ENCODE results near the gene PSMA5. TPM values are rescaled to one million over a fixed set of nuclear protein-coding genes. Genes with fewer than 3 reads are reported as not detected.

The PSMA5 gene
- total and polyA plus RNA-seq, 2 of the 13 experiments (the other 11 are each of a cell fraction or from before 2014, with no cell fraction given) = 140 to 169 TPM

DNA sequence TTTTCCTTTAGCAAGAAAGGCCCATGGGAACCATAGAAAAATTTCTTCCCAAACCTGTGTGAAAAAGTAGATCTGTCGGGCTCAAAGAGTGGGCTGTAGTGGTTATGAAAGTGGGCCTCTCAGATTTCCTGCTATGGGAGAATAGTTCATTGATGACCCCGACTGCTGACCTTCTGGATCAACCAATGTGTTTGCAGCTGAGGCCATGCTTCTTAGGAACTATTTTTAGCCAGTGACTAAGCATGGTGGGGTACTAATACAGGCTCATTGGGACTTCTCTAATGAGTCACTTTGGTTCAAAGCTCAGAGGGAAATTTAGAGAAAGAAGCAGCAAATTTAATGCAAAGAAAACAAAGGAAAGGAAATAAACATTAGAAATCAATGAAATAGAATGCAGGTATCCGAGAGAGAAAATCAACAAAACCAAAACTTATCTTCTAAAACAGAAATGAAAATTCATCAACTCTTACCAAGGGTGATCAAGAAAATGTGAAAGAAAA is 12.6 kb upstream of the PSMA5 start:
- peak overlapping the region; percentile 38 for H3K4me2 ChIP-seq (ENCODE audit: low read depth, low read length)
- H3K4me3 ChIP-seq (replicated peaks in 1 of 3; ENCODE audit: insufficient read depth in 1 of 3, low read depth in 2 of 3, low read length in 3 of 3) = no peak overlapping the region
- ChIA-PET CTCF (ENCODE audit: low intra/inter-chr PET ratio, low total read pairs) (no interaction called here), POLR2A (interaction anchor here (1.7 kb wide), 1 partner anchor 12 kb away, joined by 12 read pairs; the partner anchor contains the start of gene PSMA5)
- ATAC-seq (peak; percentile 78), DNase-seq (ENCODE audit: low spot score) (peak; percentile 72), FAIRE-seq (no peak)
- H3K27me3 ChIP-seq (ENCODE audit: control insufficient read depth in 1 of 2, insufficient read depth in 2 of 2, low read length in 2 of 2) = peaks cover 0 to 20% of the 10 kb centered on the region in 2 experiments; a peak in 3 of 5 replicates
- no peaks in the 10 kb centered on the region for H3K36me3 ChIP-seq (replicated peaks in 1 of 2; ENCODE audit: control insufficient read depth in 1 of 2, insufficient read depth in 2 of 2, low read length in 2 of 2)
- H3K4me1 ChIP-seq (ENCODE audit: insufficient read depth, low read length) = peaks cover 38% of the 10 kb centered on the region
- no peak overlapping the region for H3K27ac ChIP-seq (ENCODE audit: extremely low read length, insufficient read depth, low read length)
- no TSS peak for BruUV-seq (replicated peaks)
- H3K79me2 ChIP-seq (ENCODE audit: insufficient read depth, low read length) = no peaks in the 10 kb centered on the region
- WGBS (ENCODE audit: low lambda C conversion rate) = 3% methylated on average over 3 of the region's 3 CpGs
- no peaks in the 10 kb centered on the region for H4K20me1 ChIP-seq (ENCODE audit: insufficient read depth, low read length)
- in situ Hi-C loops (cut with HindIII; ENCODE audit: extremely low pct_ligation_motif_present, low pct_unique_long_range_greater_than_20kb) (no loop called here), intact Hi-C loops (cut with micrococcal nuclease; ENCODE audit: unreplicated experiment) (no loop called here)
- H3K9ac ChIP-seq (ENCODE audit: insufficient read depth, low read depth, low read length) = no peak overlapping the region
- no peaks in the 10 kb centered on the region for H3K9me3 ChIP-seq (ENCODE audit: low read length)
- H2AFZ ChIP-seq (ENCODE audit: low read length) = no peak overlapping the region
- TF ChIP-seq, protein P1, sequence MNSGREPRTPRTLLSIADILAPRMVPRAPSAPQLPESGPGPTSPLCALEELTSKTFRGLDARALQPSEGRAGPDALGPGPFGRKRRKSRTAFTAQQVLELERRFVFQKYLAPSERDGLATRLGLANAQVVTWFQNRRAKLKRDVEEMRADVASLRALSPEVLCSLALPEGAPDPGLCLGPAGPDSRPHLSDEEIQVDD (CRISPR knock-in tag; IDR thresholded peaks at IDR 0.05; ENCODE audit: borderline replicate concordance) = no peak
- no peak for TF ChIP-seq MYNN (CRISPR knock-in tag; IDR thresholded peaks at IDR 0.05; ENCODE audit: low read depth)
- no peak for TF ChIP-seq ETV6 (CRISPR knock-in tag; conservative IDR thresholded peaks at IDR 0.05)
- peak; percentile 16; the same call in 1 of the 2 replicates for TF ChIP-seq NFE2L2 (IDR thresholded peaks at IDR 0.05; ENCODE audit: low read length)
- TF ChIP-seq, protein P2, sequence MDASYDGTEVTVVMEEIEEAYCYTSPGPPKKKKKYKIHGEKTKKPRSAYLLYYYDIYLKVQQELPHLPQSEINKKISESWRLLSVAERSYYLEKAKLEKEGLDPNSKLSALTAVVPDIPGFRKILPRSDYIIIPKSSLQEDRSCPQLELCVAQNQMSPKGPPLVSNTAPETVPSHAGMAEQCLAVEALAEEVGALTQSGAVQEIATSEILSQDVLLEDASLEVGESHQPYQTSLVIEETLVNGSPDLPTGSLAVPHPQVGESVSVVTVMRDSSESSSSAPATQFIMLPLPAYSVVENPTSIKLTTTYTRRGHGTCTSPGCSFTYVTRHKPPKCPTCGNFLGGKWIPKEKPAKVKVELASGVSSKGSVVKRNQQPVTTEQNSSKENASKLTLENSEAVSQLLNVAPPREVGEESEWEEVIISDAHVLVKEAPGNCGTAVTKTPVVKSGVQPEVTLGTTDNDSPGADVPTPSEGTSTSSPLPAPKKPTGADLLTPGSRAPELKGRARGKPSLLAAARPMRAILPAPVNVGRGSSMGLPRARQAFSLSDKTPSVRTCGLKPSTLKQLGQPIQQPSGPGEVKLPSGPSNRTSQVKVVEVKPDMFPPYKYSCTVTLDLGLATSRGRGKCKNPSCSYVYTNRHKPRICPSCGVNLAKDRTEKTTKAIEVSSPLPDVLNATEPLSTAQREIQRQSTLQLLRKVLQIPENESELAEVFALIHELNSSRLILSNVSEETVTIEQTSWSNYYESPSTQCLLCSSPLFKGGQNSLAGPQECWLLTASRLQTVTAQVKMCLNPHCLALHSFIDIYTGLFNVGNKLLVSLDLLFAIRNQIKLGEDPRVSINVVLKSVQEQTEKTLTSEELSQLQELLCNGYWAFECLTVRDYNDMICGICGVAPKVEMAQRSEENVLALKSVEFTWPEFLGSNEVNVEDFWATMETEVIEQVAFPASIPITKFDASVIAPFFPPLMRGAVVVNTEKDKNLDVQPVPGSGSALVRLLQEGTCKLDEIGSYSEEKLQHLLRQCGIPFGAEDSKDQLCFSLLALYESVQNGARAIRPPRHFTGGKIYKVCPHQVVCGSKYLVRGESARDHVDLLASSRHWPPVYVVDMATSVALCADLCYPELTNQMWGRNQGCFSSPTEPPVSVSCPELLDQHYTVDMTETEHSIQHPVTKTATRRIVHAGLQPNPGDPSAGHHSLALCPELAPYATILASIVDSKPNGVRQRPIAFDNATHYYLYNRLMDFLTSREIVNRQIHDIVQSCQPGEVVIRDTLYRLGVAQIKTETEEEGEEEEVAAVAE (CRISPR knock-in tag; IDR thresholded peaks at IDR 0.05; ENCODE audit: borderline replicate concordance) = 0 out of 2 replicates have a peak, but pooled peaks have one; percentile 70
- TF ChIP-seq, protein P3, sequence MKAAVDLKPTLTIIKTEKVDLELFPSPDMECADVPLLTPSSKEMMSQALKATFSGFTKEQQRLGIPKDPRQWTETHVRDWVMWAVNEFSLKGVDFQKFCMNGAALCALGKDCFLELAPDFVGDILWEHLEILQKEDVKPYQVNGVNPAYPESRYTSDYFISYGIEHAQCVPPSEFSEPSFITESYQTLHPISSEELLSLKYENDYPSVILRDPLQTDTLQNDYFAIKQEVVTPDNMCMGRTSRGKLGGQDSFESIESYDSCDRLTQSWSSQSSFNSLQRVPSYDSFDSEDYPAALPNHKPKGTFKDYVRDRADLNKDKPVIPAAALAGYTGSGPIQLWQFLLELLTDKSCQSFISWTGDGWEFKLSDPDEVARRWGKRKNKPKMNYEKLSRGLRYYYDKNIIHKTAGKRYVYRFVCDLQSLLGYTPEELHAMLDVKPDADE (CRISPR knock-in tag; IDR thresholded peaks at IDR 0.05) = no peak
- TF ChIP-seq, protein P4, sequence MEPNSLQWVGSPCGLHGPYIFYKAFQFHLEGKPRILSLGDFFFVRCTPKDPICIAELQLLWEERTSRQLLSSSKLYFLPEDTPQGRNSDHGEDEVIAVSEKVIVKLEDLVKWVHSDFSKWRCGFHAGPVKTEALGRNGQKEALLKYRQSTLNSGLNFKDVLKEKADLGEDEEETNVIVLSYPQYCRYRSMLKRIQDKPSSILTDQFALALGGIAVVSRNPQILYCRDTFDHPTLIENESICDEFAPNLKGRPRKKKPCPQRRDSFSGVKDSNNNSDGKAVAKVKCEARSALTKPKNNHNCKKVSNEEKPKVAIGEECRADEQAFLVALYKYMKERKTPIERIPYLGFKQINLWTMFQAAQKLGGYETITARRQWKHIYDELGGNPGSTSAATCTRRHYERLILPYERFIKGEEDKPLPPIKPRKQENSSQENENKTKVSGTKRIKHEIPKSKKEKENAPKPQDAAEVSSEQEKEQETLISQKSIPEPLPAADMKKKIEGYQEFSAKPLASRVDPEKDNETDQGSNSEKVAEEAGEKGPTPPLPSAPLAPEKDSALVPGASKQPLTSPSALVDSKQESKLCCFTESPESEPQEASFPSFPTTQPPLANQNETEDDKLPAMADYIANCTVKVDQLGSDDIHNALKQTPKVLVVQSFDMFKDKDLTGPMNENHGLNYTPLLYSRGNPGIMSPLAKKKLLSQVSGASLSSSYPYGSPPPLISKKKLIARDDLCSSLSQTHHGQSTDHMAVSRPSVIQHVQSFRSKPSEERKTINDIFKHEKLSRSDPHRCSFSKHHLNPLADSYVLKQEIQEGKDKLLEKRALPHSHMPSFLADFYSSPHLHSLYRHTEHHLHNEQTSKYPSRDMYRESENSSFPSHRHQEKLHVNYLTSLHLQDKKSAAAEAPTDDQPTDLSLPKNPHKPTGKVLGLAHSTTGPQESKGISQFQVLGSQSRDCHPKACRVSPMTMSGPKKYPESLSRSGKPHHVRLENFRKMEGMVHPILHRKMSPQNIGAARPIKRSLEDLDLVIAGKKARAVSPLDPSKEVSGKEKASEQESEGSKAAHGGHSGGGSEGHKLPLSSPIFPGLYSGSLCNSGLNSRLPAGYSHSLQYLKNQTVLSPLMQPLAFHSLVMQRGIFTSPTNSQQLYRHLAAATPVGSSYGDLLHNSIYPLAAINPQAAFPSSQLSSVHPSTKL (CRISPR knock-in tag; IDR thresholded peaks at IDR 0.05) = peak; percentile 48
- 0 out of 2 replicates have a peak, but pooled peaks have one; percentile 16 for TF ChIP-seq MED1 (CRISPR knock-in tag; IDR thresholded peaks at IDR 0.05)
- TF ChIP-seq SOX5 (CRISPR knock-in tag; IDR thresholded peaks at IDR 0.05; ENCODE audit: borderline replicate concordance) = 0 out of 2 replicates have a peak, but pooled peaks have one; percentile 8
- no peak for TF ChIP-seq PHF21A (CRISPR knock-in tag; IDR thresholded peaks at IDR 0.05)
- TF ChIP-seq MIXL1 (CRISPR knock-in tag; IDR thresholded peaks at IDR 0.05) = 0 out of 2 replicates have a peak, but pooled peaks have one; percentile 10
